GM21528 (cell line): ENCODE measurements around the gene NAT14.

ENCODE experiments used
- ATAC-seq: cut with Tn5 transposase; IDR thresholded peaks from one replicate; pipeline ENCODE4 v1.9.1; 2021; ENCODE audit warnings: mild to moderate bottlenecking, moderate library complexity; ENCODE audit not compliant: unreplicated experiment, low FRiP score

Gene NAT14

DNA sequence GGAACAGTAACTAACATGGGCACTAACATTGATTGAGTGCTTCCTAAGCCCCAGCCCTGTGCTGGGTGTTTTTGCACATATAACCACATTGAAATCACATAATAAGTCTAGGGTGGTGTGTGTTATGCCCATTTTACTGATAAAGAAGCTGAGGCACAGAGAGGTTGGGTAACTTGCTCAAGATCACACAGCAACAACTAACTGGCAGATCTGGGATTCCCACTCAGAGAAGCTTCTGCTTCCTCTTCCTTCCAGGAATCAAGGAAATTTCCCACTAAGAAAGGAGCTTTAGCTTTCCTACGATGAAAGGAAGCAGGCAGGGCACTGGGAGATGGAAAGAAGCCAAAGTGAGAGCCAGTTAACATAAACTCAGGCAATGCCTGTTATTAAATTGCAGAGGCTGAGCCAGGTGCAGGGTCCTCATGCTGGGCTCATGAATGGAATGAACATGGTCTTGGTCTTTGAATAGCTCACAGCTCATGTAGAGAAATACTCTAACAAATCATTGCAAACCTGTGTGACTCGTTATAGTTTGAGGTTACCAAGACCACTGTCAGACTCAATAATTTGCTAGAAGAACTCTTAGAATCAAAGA is 13.4 kb downstream of the NAT14 start:
- no peak for ATAC-seq

DNA sequence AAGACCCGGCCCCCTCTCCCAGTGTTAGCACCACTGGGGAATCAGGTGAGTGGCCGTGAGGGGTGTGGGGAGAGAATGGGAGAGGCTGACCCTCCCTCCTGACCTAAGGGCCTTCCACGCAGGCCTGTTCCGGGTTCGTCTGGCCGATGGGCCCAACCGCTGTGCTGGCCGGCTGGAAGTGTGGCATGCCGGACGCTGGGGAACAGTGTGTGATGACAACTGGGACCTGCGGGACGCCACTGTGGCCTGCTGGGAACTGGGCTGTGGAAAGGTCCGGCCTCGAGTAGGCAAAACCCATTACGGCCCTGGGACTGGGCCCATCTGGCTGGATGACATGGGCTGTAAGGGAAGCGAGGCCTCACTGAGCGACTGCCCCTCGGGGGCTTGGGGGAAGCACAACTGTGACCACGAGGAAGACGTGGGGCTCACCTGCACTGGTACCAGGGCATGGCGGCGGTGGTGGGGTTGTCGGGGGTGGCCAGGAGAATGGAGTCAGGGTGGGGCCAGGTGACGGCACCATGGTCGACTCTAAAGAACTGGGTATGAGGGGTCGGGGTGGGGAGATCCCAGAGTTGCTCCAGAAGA is 15.5 kb downstream of the NAT14 start:
- ATAC-seq, result no peak

DNA sequence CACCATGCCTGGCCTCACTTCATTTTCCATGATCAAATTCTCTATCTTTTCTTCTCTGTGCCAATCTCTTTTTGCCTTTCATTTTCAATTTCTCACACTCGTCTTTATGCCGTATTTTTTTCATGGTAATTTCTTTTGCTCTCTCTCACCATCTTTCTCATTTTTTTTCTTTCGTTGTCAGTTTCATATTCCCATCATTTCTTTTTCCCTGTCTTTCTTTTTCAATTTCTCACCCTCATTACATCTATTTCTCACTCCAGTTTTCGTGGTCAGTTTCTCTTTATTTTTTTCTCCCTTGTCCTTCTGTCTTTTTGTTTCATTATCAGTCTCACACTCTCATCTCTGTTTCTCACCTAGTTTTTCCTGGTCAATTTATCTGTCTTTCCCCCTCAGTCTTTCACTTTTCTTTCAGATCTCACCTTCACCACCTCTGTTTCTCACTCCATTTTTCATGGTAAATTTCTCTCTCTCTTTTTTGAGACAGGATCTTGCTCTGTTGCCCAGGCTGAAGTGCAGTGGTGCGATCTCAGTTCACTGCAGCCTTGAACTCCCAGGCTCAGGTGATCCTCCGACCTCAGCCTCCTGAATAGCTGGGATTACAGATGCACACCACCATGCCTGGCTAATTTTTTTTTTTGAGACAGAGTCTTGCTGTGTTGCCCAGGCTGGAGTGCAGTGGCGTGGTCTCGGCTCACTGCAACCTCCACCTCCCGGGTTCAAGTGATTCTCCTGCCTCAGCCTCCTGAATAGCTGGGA is 17.4 kb downstream of the NAT14 start:
- ATAC-seq, result no peak

DNA sequence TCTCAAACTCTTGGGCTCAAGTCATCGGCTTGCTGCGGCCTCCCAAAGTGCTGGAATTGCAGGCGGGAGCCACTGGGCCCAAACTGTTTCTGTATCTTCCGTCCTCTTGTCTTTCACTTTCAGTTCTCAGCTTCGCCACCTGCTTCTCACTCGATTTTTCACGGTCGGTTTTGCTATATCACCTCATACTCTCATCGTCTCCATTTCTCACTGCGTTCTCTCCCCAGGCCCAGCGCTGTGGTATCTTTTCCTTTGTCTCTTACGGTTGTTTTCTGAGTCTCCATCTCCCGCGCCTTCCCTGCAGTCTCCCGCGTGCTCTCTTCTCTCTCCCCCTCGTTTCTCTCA is 18.1 kb downstream of the NAT14 start:
- no peak for ATAC-seq

DNA sequence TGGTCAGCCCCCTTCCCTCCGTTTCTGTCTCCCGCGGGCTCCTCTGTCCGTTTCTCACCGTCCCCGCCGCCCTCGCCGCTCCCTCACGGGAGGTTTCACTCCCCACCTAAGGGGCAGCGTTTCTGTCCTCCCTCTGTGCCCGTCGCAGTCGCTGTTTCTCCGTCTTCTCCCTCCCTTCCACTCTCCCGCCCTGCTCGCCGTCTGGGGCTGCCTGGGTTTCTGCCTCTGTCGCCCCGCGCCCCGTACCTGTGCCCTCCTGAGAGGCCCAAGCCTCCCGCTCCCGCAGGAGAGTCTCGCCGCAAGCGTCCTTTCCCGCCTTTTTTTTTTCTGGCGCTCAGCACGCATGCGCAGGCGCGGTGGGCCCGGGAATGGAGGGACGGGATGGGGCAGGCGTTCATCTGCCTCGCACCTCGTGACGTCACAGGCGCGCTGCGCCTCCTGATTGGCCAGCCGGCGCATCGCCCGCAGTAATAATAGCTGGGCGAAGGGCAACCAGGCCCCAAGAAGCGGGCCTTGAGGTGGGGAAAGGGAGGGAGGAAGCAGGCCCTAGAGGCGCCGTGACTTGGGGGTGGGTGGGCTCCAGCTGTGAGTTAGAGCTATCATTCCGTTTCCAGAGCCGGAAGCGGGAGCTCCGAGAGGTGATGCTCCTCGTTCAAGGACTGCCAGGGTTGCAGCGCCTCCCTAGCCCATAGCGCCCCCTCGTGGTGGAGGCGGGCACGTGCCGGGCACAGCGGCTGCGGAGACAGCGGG is 18.7 kb downstream of the NAT14 start:
- ATAC-seq, result peak; percentile 88

DNA sequence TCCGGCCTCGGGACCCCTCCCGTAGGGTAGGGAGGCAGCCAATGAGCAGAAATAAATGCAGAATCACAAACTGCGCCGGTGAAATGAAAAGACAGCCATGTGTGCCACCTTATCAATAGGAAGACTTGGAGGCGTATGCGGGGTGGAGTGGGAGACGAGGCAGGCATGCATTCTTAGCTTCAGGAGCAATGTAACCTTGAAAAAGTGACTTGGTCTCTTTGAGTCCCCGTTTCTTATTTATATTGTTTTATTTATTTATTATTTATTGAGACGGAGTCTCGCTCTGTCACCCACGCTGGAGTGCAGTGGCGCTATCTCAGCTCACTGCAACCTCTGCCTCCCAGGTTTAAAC is 19.2 kb downstream of the NAT14 start:
- ATAC-seq, result peak; percentile 14

DNA sequence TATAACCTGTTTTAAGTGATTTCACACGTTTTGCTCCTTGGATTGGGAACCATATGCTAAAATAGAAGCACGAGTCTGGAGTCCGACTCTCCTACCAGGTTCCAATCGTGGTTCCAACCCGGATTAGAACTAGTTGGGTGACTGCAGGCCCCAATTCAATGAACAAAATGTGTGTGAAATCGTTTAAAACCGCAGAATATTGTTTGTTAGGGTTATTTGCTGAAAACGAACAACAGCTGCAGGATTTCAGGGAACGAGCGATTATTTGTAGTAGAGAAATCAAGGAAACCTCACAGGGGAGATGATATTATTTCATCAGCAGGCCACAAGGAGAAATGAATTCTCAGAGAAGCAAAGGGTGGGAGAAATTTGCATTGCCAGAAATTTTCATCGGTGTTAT is 20.0 kb downstream of the NAT14 start:
- no peak for ATAC-seq

DNA sequence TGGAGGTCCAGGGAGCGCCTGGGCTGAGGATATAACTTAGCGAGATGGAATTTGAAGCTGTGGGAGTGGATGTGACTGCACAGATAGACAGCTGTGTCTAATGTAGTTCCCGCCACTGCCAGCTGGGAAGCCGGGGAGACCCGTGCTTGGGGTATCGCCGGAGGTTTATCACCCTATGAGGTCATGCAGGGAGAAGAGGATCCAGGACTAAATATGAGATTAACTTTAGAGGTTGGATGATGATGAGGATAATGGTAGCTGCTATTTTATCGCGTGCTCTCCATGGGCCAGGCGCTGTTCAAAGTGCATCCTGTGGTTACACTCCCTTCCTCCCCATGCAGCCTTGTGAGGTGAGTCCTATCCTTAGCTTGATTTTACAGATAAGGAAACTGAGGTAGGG is 23.1 kb downstream of the NAT14 start:
- ATAC-seq, result no peak

DNA sequence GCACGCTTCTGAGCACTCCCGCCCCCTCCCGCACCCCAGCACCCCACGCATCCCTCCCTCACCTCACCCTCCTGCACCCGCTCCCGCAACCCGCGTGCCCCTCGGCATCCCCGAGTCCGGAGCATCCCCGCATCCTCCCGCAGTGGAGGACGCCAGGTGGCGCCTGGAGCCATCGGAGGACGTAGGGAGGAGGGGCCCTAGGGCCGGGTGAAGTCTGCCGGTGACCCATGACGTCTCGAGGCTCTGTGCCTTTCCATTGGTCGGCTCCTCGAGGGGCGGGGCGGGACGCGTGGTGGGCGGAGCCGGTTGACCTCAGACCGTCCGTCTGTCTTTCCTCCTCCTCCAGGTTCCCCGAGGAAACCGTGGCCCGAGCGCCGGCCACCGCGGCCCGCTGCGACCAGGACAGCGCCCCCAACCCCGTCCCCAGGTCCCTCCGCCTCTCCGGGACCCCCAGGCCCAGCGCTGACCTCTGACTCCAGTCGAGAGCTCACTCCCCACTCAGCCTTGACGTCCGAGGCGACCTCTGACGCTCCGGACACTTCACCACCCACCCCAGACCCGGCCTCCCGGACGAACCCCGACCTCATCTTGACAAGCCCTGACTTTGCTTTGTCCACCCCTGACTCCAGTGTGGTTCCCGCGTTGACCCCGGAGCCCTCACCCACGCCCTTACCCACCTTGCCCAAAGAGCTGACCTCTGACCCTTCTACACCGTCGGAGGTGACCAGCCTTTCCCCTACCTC is 32.1 kb downstream of the NAT14 start:
- ATAC-seq, result peak; percentile 95

DNA sequence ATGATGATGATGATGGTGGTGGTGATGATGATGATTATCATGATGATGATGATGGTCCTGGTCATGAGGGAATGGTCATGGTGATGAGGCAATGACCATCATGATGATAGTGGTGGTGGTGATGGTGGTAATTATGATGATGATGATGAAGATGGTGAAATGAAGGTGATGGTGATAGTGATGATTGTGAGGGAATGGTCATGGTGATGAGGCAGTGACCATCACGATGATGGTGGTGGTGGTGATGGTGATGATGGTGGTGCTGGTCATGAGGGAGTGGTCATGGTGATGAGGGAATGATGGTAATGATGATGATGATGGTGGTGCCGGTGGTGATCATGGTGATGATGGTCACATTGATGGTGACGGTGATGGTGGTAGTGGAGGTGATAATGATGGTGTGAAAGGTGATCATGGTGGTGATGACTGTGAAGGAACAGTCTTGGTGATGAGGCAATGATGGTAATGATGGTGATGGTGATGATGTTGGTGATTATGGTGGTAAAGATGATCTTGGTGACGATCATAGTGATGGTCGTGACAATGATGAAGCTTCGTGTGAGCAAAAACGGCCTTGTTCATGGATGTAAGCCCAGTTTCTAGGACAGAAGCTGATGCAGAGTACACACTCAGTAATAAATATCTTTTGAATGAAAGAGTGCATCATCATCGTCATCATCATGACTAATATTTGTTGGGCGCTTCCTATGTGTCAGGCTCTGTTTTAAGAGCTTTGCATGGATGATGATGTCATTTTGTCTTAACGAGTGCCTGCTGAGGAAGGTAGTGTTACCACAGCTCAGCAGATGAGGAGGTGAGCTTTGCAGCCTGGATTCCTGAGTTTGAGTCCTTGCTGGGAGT is 34.7 kb downstream of the NAT14 start:
- ATAC-seq, result no peak

DNA sequence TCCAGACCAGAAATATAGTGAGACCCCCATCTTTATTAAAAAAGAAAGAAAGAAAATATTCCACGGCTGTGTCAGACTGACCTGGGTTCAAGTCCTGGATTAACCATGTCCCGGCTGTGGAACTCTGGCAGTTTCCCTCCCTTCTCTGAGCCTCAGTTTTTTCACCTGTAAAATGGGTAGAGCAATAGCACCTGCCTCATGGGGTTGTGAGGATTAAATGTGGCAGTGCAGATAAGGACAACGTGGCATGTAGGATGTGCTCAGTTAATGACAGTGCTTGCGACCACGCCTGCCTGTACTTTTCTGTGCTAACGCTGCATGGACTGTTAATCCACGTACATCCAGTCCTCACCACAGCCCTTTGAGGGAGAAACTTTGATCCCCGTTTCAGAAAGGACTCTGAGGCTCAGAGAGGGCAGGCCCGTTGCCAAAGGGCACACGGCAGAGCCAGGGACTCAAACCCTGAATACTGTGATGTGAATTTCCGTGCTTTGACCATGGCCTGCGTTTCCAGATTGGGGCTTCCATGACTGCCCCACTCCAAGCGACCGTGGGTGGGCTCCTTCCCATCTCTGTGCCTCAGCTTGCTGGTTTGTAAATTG is 35.8 kb downstream of the NAT14 start:
- ATAC-seq, result no peak

DNA sequence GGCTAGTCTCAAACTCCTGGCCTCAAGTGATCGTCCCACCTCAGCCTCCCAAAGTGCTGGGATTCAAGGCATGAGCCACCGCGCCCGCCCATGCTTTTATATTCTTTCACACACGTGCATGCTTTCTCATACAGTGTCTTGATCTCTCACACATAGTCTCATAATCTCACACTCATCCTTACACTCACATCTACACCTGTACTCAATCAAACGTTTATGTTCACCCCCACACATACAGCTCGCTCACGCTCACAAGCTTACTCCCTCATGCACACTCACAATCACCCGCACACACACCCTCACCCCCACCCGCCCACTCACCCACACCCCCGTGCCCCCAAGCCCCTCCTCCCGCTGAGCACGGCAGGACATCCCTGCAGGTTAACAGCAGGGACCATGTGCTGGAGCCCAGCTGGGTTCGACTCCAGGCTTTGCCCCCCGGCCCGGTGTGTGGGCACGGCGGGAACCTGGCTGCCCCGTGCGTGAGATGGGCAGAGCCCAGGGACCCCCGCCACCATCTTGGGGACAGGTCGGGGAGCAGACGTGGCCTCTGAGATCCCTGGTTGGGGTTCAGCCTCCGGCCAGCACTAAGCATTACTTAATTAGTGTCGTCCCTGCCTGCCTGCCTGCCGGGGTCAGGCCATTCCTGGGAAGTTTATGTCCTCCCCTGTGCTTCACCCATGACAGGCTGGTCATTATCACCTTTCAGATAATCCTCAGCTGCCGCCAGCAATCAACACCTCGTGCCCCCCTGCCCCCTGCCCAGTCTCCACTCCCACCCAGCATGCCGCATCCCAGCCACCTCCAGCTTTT is 40.5 kb downstream of the NAT14 start:
- no peak for ATAC-seq

DNA sequence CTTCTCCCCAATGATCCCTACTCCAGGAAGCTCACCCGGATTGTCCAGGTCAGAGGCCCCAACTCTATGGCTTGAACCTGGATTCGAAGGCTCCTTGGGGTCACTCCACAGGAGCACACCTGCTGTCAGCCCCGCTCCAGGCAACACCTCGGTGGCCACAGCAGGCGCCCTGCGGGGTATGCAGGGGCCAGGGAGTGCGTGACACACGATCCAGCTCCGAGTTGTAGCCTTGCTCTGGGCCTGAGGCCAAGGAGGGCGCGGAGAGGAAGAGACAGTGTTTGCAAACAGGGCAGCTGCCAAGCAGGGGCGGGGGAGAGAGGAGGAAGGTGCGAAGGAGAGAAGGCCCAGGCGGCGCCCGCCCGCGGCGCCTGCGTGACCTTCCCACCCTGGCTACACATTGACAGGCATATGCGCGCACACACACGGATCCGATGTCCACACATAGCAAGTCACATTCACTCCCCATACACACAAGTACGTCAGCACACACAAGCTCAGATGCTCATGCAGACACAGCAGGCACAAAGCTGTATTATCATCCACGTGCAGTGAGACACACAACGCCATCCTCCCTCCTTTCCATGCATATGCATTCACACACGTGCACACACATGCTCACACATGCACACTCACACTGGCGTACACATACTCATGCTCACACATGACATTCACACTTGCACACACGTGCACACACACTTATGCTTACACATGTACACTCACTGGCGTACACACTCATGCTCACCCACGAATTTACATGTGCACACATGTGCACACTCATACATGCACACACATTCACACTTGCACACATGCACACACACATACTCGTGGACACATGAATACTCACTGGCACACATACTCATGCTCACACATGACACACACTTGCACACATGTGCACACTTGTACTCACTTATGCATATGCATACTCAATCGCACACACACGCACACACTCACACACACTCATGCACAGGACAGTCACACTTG is 41.5 kb downstream of the NAT14 start:
- ATAC-seq, result no peak

DNA sequence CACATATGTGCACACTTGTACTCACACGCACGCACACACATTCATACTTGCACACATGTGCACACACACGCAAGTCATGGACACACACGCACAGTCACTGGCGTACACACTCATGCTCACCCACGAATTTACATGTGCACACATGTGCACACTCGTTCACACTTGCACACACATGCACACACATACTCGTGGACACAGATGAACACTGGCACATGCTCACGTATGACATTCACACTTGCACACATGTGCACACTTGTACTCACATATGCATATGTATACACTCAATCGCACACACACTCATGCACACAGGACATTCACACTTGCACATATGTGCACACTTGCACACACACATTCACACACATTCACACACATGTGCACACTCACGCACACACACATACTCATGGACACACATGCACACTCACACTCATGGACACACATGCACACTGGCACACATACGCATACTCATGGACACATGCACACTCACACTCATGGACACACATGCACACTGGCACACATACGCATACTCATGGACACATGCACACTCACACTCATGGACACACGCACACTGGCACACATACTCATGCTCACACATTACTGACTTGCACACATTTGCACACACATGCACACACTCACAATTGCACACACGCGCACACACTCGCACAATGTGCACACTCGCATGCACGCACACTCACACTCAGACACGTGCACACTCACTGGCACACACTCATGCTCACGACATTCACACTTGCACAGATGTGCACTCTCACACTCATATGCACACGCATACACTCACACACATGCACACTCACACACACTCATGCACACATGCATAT is 42.4 kb downstream of the NAT14 start:
- no peak for ATAC-seq

DNA sequence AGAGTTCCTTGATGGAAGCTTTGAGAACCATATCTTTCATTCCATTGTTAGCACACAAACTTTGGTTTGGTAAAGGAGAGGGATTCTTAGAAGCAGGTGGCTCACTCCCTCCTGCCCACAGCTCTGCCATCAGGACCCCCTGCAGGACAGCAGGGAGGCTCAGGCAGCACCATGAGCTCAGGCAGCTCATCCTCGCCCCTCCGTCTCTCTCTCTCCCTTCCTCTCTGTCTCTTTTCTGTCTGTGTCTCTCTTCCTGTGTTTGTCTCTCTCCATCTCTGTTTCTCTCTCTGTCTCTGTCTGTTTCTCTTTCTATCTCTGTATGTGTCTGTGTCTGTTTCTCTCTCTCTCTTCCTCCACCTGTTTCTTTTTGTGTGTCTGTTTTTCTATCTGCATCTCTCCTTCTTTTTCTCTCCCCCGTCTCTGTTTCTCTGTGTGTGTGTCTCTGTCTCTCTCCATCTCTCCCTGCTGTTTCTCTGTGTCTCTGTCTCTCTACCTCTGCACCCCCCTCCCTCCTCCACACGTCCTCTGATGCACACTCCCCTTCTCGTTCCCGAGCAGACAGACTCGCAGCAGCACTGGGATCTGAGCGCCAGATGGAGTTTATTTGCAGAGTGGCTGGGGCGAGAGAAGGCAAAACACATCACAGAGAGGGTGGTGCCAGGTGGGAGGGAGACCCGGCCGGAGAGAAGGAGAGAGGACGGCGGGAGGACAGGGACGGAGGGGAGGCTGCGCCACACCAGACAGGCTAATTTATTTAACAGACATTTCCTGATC is 43.2 kb downstream of the NAT14 start:
- ATAC-seq, result no peak

DNA sequence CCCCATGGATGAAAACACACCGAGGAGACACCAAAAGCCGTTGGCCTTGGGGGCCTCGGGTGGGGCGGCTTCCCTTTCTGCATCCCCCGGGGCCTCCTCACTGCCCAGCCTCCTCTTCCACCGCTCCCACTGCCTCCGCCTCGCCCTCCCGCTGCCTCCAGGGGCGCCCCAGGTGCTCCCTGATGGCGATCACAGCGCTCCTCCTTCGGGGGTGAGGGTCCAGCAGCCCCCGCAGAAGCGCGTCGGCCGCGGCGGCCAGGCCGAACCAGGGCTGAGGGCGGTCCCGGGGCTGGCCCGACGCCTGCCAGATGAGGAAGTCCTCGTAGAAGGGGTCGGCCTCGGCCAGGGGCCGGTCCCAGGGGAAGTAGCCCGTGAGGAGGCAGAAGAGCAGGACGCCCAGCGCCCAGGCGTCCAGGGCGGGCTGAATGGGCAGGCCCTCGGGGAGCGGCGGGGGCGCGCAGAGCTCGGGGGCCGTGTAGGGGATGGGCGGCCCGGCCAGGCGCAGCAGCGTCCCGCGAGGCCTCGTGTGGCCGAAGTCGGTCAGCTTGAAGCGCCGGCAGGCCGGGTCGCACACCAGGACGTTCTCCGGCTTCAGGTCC is 44.7 kb downstream of the NAT14 start:
- ATAC-seq, result no peak
